Mesendoderm (in vitro differentiated cells): ENCODE measurements around the gene ZNF669.
A peak's percentile ranks its signal among the peaks of the same experiment; 100 is the strongest.

Source experiments
- DNase-seq: peaks from one replicate; pipeline ENCODE4 v3.0.0; 2013
- H2AK5ac ChIP-seq: 2 replicates; pipeline ENCODE4 v1.6.1; 2013; ENCODE audit warnings: low read length, inconsistent platforms
- H2BK120ac ChIP-seq: 2 replicates; pipeline ENCODE4 v1.6.1; 2013; ENCODE audit warnings: low read depth, mild to moderate bottlenecking, low read length, moderate library complexity, mixed read lengths
- H2BK15ac ChIP-seq: replicated peaks from 2 replicates; pipeline ENCODE4 v1.6.1; 2013; ENCODE audit warnings: low read depth, mild to moderate bottlenecking, moderate library complexity
- H2BK5ac ChIP-seq: 2 replicates; pipeline ENCODE4 v1.6.1; 2013; ENCODE audit warnings: low read length, inconsistent platforms
- H3K18ac ChIP-seq: 2 replicates; pipeline ENCODE4 v1.6.1; 2013; ENCODE audit warnings: mild to moderate bottlenecking, low read length, mixed read lengths
- H3K23ac ChIP-seq: one replicate; pipeline ENCODE4 v1.6.1; 2013; ENCODE audit warnings: low read length
- H3K27ac ChIP-seq: 2 replicates; pipeline ENCODE4 v1.5.1; 2013; ENCODE audit warnings: low read depth, mild to moderate bottlenecking, inconsistent platforms, low read length, moderate library complexity
- H3K27me3 ChIP-seq: 2 replicates; pipeline ENCODE4 v1.6.1; 2013; ENCODE audit warnings: low read length, control low read depth, mild to moderate bottlenecking, inconsistent platforms; ENCODE audit not compliant: insufficient read depth, poor library complexity
- H3K36me3 ChIP-seq: 2 replicates; pipeline ENCODE4 v1.6.1; 2013; ENCODE audit warnings: low read length, inconsistent platforms; ENCODE audit not compliant: control insufficient read depth, insufficient read depth
- H3K4ac ChIP-seq: one replicate; pipeline ENCODE4 v1.6.1; 2013; ENCODE audit warnings: low read depth, mild to moderate bottlenecking, low read length, moderate library complexity
- H3K4me1 ChIP-seq: 2 replicates; pipeline ENCODE4 v1.6.1; 2013; ENCODE audit warnings: low read depth, low read length, inconsistent platforms; ENCODE audit not compliant: control insufficient read depth
- H3K4me2 ChIP-seq: 2 replicates; pipeline ENCODE4 v1.6.1; 2013; ENCODE audit warnings: low read length
- H3K4me3 ChIP-seq: 2 replicates; pipeline ENCODE4 v1.5.1; 2013; ENCODE audit warnings: mild to moderate bottlenecking, low read length
- H3K56ac ChIP-seq: one replicate; pipeline ENCODE4 v1.6.1; 2013; ENCODE audit warnings: low read length
- H3K79me1 ChIP-seq: 2 replicates; pipeline ENCODE4 v1.6.1; 2013; ENCODE audit warnings: low read length, inconsistent platforms
- H3K79me2 ChIP-seq: 2 replicates; pipeline ENCODE4 v1.6.1; 2013; ENCODE audit warnings: mild to moderate bottlenecking, low read length; ENCODE audit not compliant: control insufficient read depth, insufficient read depth
- H3K9ac ChIP-seq: 2 replicates; pipeline ENCODE4 v1.6.1; 2013; ENCODE audit warnings: low read length, inconsistent platforms
- H4K5ac ChIP-seq: one replicate; pipeline ENCODE4 v1.6.1; 2013; ENCODE audit warnings: low read length
- H4K8ac ChIP-seq: one replicate; pipeline ENCODE4 v1.6.1; 2013; ENCODE audit warnings: low read depth, mild to moderate bottlenecking, control low read depth, low read length, moderate library complexity
- WGBS: extraction: QIAGEN DNeasy Blood & Tissue Kit; methylation state at CpG from one replicate; pipeline ENCODE4 v1.1.7; 2013; ENCODE audit warnings: low lambda C conversion rate, missing lambda C conversion rate; ENCODE audit not compliant: insufficient coverage; ENCODE audit errors: extremely low coverage; 5-methylcytosine and 5-hydroxymethylcytosine counted together

Gene ZNF669

DNA sequence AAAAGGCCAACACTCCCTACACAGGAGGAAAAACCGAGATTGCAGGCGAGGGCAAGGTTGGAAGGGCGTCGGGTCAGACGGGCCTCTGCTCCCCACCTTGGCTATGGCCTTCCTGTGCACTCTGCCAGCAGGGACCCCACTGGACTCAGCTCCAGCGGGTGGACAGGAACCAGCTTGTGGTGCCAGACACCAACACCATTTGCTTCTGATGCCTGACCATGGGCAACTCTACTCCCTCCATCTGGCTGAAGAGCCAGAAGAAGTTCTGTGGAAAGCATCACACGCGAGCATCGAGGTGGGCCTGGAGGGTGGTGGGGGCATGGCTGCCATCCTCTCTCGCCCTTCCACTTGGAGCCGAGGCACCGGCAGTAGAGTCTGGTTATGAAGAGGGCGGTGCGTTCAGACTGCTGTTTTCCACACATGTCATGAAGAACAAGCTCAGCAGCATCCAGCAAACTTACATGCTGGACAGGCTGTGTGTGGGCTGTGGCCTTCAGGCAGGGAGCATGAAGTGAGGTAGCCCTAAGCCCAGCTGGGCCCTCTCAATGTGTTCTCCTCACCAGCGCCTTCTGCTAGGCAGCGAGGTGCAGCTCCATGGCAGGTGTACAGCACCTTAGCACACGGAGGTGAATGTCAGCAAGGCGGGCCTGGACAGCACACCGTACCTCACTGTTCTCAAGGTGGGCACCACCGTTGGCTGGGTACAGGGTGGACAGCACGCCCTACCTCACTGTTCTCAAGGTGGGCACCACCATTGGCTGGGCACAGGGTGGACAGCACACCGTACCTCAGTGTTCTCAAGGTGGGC, 15.6 kb upstream of the ZNF669 start:
- Histone ChIP-seq H2BK120ac (no peak overlapping the region), H3K4ac (no peak overlapping the region), H3K27ac (no peak overlapping the region), H3K56ac (no peak overlapping the region), H2BK5ac (no peak overlapping the region), H3K79me1 (no peaks in the 10 kb centered on the region), H3K4me3 (no peak overlapping the region), H3K23ac (no peak overlapping the region), H2AK5ac (no peak overlapping the region), H3K27me3 (no peaks in the 10 kb centered on the region), H3K36me3 (no peaks in the 10 kb centered on the region), H3K9ac (no peak overlapping the region), H3K79me2 (no peaks in the 10 kb centered on the region), H3K4me2 (no peak overlapping the region), H4K5ac (no peak overlapping the region), H3K18ac (no peak overlapping the region), H2BK15ac (no peak overlapping the region), H4K8ac (no peak overlapping the region), H3K4me1 (no peaks in the 10 kb centered on the region)
- no peak for DNase-seq
- no CpG with 5 or more reads among the region's 22 CpGs for WGBS

DNA sequence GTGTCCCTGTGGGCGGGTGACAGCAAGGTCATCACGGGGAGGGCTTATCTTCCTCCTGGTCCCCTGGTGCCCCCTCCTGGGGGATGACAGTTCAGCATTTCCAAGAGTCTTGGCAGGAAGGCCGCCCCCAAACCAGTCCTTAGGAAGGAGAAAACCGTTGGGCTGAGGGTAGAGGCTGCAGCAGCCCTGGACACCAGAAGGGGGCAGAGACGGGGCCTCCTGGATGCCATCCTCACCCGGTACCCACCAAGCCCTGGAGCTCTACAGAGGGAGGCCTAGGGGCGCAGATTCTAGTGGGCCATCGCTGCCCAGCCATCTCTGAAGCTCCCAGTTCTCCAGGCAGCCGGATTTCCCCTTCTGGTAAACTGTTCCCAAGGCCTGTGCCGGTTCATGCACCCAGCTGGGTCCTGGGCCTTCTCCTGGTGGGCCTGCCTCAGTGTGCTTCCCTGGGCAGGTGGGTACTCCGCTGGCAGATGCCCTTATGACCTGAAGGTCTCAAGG, 14.8 kb upstream of the ZNF669 start:
- Histone ChIP-seq H3K4me1 (no peaks in the 10 kb centered on the region), H2AK5ac (no peak overlapping the region), H4K8ac (no peak overlapping the region), H3K36me3 (no peaks in the 10 kb centered on the region), H3K27me3 (no peaks in the 10 kb centered on the region), H3K23ac (no peak overlapping the region), H3K4me3 (no peak overlapping the region), H3K27ac (no peak overlapping the region), H3K4me2 (no peak overlapping the region), H2BK120ac (no peak overlapping the region), H2BK5ac (no peak overlapping the region), H3K9ac (no peak overlapping the region), H4K5ac (no peak overlapping the region), H2BK15ac (no peak overlapping the region), H3K18ac (no peak overlapping the region), H3K79me1 (no peaks in the 10 kb centered on the region), H3K4ac (no peak overlapping the region), H3K79me2 (no peaks in the 10 kb centered on the region), H3K56ac (no peak overlapping the region)
- DNase-seq = peak; percentile 94
- WGBS = no CpG with 5 or more reads among the region's 11 CpGs

DNA sequence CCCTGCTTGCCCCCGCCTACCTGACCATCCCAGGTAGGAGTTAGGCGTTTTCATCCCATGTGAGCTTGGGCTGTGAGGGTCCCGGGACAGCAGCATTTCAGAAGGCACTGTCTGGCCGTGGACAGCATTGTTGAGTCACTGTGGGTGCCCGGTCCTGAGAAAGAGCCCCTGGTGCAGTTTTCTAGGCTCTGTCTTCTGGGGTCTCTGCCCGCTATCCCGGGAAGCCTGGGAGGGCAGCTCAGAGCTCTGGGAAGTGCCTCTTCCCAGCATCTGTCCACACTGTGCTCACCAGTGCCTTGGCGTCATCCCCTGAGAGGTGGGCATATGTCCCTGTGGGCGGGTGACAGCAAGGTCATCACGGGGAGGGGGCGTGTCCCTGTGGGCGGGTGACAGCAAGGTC, 11.4 kb upstream of the ZNF669 start:
- H4K8ac ChIP-seq = no peak overlapping the region
- H3K9ac ChIP-seq = no peak overlapping the region
- peaks cover 5% of the 10 kb centered on the region for H3K27me3 ChIP-seq
- no peaks in the 10 kb centered on the region for H3K4me1 ChIP-seq
- no peak overlapping the region for H3K4me3 ChIP-seq
- no peak overlapping the region for H3K27ac ChIP-seq
- no peak overlapping the region for H2AK5ac ChIP-seq
- no peak overlapping the region for H3K4ac ChIP-seq
- H3K23ac ChIP-seq = no peak overlapping the region
- no peaks in the 10 kb centered on the region for H3K79me2 ChIP-seq
- no peak for DNase-seq
- H3K18ac ChIP-seq = no peak overlapping the region
- no peak overlapping the region for H3K4me2 ChIP-seq
- no CpG with 5 or more reads among the region's 12 CpGs for WGBS
- H4K5ac ChIP-seq = no peak overlapping the region
- H3K56ac ChIP-seq = no peak overlapping the region
- no peaks in the 10 kb centered on the region for H3K79me1 ChIP-seq
- no peak overlapping the region for H2BK120ac ChIP-seq
- no peak overlapping the region for H2BK15ac ChIP-seq
- H3K36me3 ChIP-seq = no peaks in the 10 kb centered on the region
- no peak overlapping the region for H2BK5ac ChIP-seq

DNA sequence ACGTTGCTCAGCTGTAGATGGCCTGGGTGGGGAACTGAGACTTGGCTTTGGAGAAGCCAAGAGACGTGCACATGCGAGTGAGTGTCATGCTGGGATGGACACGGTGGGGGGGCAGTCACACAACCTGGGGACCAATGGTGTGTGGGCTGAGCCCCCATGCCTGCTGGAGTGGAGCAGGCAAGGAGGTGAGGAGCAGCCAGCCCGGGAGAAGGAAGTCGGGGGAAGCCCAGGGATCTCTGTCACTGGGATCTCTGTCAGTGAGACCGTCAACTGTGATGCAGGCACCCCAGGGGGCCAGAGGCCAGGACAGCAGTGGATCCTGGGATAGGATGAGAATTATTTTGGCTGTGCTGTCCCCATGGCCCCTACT, 11.0 kb upstream of the ZNF669 start:
- Histone ChIP-seq H3K4me1 (no peaks in the 10 kb centered on the region), H3K36me3 (no peaks in the 10 kb centered on the region), H3K4ac (no peak overlapping the region), H3K23ac (no peak overlapping the region), H4K5ac (no peak overlapping the region), H2AK5ac (no peak overlapping the region), H2BK120ac (no peak overlapping the region), H4K8ac (no peak overlapping the region), H2BK5ac (no peak overlapping the region), H2BK15ac (no peak overlapping the region), H3K27me3 (peaks cover 5% of the 10 kb centered on the region), H3K79me1 (no peaks in the 10 kb centered on the region), H3K4me3 (no peak overlapping the region), H3K56ac (no peak overlapping the region), H3K27ac (no peak overlapping the region), H3K4me2 (no peak overlapping the region), H3K9ac (no peak overlapping the region), H3K18ac (no peak overlapping the region), H3K79me2 (no peaks in the 10 kb centered on the region)
- WGBS = no CpG with 5 or more reads among the region's 7 CpGs
- DNase-seq = no peak

DNA sequence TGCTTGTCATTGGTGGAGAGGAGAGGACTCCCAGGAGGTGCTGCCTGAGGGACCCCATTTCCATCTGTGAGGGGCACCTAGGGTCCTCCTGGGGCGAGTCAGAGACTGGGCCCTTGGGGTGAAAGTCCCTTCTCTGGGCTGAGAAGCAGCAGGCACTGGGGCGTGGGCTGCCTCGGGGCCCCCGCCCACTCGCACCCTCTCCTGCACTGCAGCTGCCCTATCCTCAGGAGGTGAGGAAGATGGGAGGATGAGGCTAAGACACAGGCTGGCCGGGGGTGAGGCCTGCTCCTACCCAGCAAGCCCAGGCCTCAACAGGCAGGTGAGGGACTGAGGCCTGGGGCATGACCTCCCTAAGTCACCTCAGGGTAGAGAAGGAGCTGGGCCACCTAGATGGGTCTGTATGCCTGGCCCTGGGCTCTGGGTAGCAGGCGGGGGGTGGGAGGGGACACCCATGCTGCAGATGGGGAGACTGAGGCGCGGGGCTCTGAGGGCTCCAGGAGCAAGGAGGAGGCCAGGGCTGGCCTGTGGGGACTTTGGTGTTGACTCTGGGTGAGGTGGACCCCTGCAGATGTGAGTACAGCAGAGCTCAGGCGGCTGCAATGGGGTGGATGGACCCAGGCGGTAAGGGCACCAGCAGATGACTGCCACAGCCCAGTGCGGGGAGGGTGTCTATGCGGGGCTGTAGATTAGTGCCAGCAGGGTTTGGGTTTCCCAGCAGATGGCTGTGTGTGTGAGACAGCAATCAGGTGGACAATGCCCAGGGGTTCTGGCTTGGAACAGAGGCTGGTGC, 10.4 kb upstream of the ZNF669 start:
- Histone ChIP-seq H3K4me3 (no peak overlapping the region), H3K4ac (no peak overlapping the region), H3K36me3 (no peaks in the 10 kb centered on the region), H3K27ac (no peak overlapping the region), H2BK5ac (no peak overlapping the region), H3K79me2 (no peaks in the 10 kb centered on the region), H3K4me2 (no peak overlapping the region), H4K5ac (no peak overlapping the region), H3K18ac (no peak overlapping the region), H3K27me3 (peaks cover 5% of the 10 kb centered on the region), H3K4me1 (no peaks in the 10 kb centered on the region), H3K23ac (no peak overlapping the region), H2AK5ac (no peak overlapping the region), H4K8ac (no peak overlapping the region), H3K79me1 (no peaks in the 10 kb centered on the region), H2BK120ac (no peak overlapping the region), H3K9ac (no peak overlapping the region), H2BK15ac (no peak overlapping the region), H3K56ac (no peak overlapping the region)
- WGBS = no CpG with 5 or more reads among the region's 13 CpGs
- DNase-seq = no peak
